C4-2B (cell line): ENCODE measurements around the gene ANKRD52.

ENCODE experiments used
- ZFX ChIP-seq: fragments of 450-650 bp; IDR thresholded peaks from 2 replicates; pipeline ENCODE4 v1.6.1; 2017
- TF ChIP-seq, protein P1 (sequence below): fragments of 450-650 bp; conservative IDR thresholded peaks from 2 replicates; pipeline ENCODE4 v1.5.1; 2017; ENCODE audit warnings: mild to moderate bottlenecking

DNA sequence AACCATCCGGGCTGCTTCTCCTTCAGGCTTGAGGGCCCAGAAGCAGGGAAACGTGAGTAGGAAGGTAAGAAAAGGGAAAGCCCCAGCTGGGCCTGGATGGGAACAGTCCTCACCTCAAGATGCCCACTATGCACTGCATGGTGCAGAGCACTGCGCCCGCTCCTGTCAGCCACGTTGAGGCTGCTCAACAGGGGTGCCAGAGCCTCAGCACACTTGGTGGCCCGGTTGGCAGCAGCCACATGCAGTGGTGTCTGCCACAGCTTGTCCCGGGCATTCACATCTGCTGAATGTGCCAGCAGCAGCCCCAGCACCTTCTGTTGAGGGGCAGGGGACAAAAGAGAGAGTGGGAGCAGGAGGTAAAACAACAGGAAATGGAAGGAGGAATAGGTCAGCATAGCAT, 2.5 kb downstream of the ANKRD52 start:
- TF ChIP-seq, protein P1, sequence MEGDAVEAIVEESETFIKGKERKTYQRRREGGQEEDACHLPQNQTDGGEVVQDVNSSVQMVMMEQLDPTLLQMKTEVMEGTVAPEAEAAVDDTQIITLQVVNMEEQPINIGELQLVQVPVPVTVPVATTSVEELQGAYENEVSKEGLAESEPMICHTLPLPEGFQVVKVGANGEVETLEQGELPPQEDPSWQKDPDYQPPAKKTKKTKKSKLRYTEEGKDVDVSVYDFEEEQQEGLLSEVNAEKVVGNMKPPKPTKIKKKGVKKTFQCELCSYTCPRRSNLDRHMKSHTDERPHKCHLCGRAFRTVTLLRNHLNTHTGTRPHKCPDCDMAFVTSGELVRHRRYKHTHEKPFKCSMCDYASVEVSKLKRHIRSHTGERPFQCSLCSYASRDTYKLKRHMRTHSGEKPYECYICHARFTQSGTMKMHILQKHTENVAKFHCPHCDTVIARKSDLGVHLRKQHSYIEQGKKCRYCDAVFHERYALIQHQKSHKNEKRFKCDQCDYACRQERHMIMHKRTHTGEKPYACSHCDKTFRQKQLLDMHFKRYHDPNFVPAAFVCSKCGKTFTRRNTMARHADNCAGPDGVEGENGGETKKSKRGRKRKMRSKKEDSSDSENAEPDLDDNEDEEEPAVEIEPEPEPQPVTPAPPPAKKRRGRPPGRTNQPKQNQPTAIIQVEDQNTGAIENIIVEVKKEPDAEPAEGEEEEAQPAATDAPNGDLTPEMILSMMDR, result no peak
- TF ChIP-seq ZFX, result no peak
